Activated gamma-delta T cell treated with anti-CD3 and anti-CD28 coated beads, Interleukin-2, amount 50 U/mL, for 16 hours (primary cell): ENCODE measurements around the gene SP6.

ENCODE experiments used
- DNase-seq: peaks from one replicate; pipeline ENCODE4 v3.0.0-alpha.2; 2020; ENCODE audit warnings: low read depth

SP6 gene

GRCh38 chr17:47831003-47831933 is 19.7 kb downstream of the SP6 start, which contains the start of the genes LRRC46 and MRPL10:
Gene LRRC46, plus strand, starts transcription at chr17:47831670. Its CDS starts 320 bp downstream, at chr17:47831990.
Gene MRPL10, minus strand, starts transcription at chr17:47831541. Its CDS starts 30 bp downstream, at chr17:47831511.
- DNase-seq, result peak; percentile 90

- DNase-seq, result no peak
Measured at GRCh38 chr17:47830396-47831002, 20.5 kb downstream of the SP6 start.

GRCh38 chr17:47829870-47830269 is 21.1 kb downstream of the SP6 start:
- peak; percentile 47 for DNase-seq

GRCh38 chr17:47823519-47823918 is 27.4 kb downstream of the SP6 start:
- DNase-seq, result no peak

- no peak for DNase-seq
Measured at GRCh38 chr17:47822785-47823184, 28.2 kb downstream of the SP6 start.

- peak; percentile 67 for DNase-seq
Measured at GRCh38 chr17:47821424-47822391, 29.3 kb downstream of the SP6 start, which contains the start of gene OSBPL7. Gene OSBPL7, minus strand, starts transcription at chr17:47821794. Its CDS starts 1,516 bp downstream, at chr17:47820278.

GRCh38 chr17:47821031-47821423 is 29.9 kb downstream of the SP6 start:
- DNase-seq, result no peak

DNA sequence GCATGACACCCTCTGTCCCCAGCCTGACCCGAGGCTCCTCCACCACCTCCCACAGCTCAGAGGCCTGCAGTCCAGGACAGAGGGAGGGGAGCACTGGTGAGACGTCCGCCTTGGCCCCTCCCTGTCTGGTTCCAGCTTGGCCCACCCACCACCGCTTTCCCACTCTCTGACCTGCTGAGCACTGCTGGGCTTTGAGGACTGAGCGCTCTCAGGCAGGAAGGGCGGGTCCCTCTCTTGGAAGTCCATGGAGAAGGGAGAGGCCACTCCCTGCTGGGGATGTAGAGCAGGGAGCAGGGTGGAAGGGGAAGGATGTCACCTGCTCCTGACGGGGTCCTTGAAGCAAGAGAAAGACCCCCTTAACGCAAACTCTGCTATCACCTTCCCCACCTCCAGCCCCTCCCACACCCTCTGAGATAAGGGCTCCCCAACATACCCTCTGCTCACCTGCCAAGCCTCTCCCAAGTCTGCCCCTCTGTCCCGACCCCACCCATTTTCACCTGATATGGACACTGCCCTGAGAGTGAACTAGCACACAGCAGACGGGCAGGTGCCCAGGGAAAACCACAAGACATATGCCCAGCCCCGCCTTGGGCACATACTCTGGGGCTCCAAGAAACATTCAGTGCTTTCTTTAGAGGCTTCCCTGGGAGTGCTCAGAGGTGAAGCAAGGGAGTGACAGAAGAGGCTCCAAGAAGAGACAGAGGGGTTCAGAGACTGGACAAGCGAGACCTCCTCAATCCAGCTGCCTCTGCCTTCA is 30.8 kb downstream of the SP6 start:
- DNase-seq, result no peak

- no peak for DNase-seq
Measured at GRCh38 chr17:47819475-47819874, 31.5 kb downstream of the SP6 start.

DNA sequence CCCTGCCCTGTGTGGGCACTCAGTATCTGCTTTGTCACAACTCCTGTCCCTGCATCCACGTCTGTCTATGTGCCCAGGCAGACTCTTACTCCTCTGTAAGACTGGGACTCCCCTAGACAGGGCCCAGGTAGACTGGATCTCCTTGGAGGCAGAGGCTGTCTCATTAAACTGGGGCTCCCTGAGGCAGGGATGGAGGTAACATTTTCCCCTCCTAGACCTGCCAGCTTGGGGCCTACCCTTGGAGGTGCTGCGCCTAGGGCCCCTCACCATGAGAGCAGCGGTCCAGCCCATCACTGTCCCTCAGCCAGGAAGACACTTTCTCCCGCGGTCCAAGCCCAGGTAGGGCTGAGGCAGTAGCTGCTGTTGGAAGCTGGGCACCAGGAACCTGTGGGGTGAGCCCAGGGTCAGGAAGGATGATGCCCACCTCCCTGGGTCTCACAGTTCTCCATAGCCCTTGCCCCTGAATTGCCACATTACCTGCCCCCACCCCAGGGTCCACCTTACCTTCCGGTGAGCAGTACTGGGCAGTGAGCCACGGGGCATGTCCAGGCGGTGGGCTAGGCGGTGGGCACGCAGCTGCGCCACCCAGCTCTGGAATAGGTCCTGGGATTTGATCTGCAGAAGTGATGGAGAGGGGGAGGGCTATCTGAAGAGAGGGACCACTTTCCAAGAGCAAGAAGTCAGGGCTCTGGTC is 32.8 kb downstream of the SP6 start:
- no peak for DNase-seq

- no peak for DNase-seq
Measured at GRCh38 chr17:47816947-47817346, 34.0 kb downstream of the SP6 start.

GRCh38 chr17:47816111-47816735 is 34.7 kb downstream of the SP6 start:
- DNase-seq, result no peak

- DNase-seq, result no peak
Measured at GRCh38 chr17:47815106-47815918, 35.7 kb downstream of the SP6 start.

- DNase-seq, result no peak
Measured at GRCh38 chr17:47813512-47814031, 37.4 kb downstream of the SP6 start.

- DNase-seq, result no peak
Measured at GRCh38 chr17:47813077-47813476, 37.9 kb downstream of the SP6 start.

GRCh38 chr17:47812146-47812920 is 38.6 kb downstream of the SP6 start:
- DNase-seq, result no peak

DNA sequence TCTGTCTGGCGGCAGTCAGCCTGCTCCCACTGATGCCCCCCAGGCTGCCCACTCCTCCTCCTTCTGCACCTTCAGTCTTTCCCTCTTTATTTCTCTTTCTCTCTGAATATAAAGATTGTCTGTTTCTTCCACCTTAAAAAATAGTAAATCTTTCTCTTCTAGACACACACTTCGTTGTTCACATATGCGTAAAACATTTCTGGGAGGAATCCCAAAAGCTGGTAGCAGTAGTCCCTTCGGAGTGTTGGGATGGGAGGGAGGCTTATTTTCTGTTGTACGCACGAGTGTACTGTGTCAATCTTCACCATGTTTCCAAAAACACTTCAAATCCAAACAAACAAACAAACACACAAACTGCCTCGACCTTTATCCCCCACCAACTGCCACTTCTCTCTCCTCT is 39.3 kb downstream of the SP6 start:
- no peak for DNase-seq
